HUES48 (cell line): ENCODE data around the gene RYR3.

Experiments
- H3K27ac ChIP-seq: one replicate; pipeline ENCODE4 v1.7.0; 2013; ENCODE audit warnings: low read depth, low read length, inconsistent platforms
- H3K27me3 ChIP-seq: 2 replicates; pipeline ENCODE4 v1.6.1; 2013; ENCODE audit warnings: mild to moderate bottlenecking, low read length; ENCODE audit not compliant: control insufficient read depth, insufficient read depth
- H3K36me3 ChIP-seq: 2 replicates; pipeline ENCODE4 v1.6.1; 2013; ENCODE audit warnings: low read length; ENCODE audit not compliant: control insufficient read depth, insufficient read depth
- H3K4me1 ChIP-seq: 2 replicates; pipeline ENCODE4 v1.6.1; 2013; ENCODE audit warnings: mild to moderate bottlenecking, low read length; ENCODE audit not compliant: control insufficient read depth, insufficient read depth
- H3K4me3 ChIP-seq: 2 replicates; pipeline ENCODE4 v1.5.1; 2013; ENCODE audit warnings: mild to moderate bottlenecking, low read depth, low read length
- H3K9ac ChIP-seq: 2 replicates; pipeline ENCODE4 v1.6.1; 2013; ENCODE audit warnings: mild to moderate bottlenecking, low read depth, low read length, moderate library complexity
- H3K9me3 ChIP-seq: 2 replicates; pipeline ENCODE4 v1.6.1; 2013; ENCODE audit warnings: low read length; ENCODE audit not compliant: control insufficient read depth, insufficient read depth

Gene RYR3

GRCh38 chr15:33662014-33662413 is 351.2 kb downstream of the RYR3 start:
- no peaks in the 10 kb centered on the region for H3K36me3 ChIP-seq
- H3K9ac ChIP-seq = no peak overlapping the region
- H3K27me3 ChIP-seq = no peaks in the 10 kb centered on the region
- no peak overlapping the region for H3K27ac ChIP-seq
- no peaks in the 10 kb centered on the region for H3K4me1 ChIP-seq
- H3K4me3 ChIP-seq = no peak overlapping the region
- no peaks in the 10 kb centered on the region for H3K9me3 ChIP-seq

GRCh38 chr15:33664947-33665346 is 354.2 kb downstream of the RYR3 start:
- H3K9ac ChIP-seq = no peak overlapping the region
- H3K4me1 ChIP-seq = no peaks in the 10 kb centered on the region
- no peaks in the 10 kb centered on the region for H3K27me3 ChIP-seq
- no peaks in the 10 kb centered on the region for H3K9me3 ChIP-seq
- H3K4me3 ChIP-seq = no peak overlapping the region
- H3K36me3 ChIP-seq = no peaks in the 10 kb centered on the region
- no peak overlapping the region for H3K27ac ChIP-seq

- H3K9ac ChIP-seq = no peak overlapping the region
- H3K4me1 ChIP-seq = no peaks in the 10 kb centered on the region
- H3K27ac ChIP-seq = no peak overlapping the region
- no peaks in the 10 kb centered on the region for H3K27me3 ChIP-seq
- no peak overlapping the region for H3K4me3 ChIP-seq
- no peaks in the 10 kb centered on the region for H3K9me3 ChIP-seq
- H3K36me3 ChIP-seq = no peaks in the 10 kb centered on the region
Measured at GRCh38 chr15:33670567-33670966, 359.8 kb downstream of the RYR3 start.

GRCh38 chr15:33671456-33671855 is 360.7 kb downstream of the RYR3 start:
- no peak overlapping the region for H3K4me3 ChIP-seq
- H3K36me3 ChIP-seq = no peaks in the 10 kb centered on the region
- no peak overlapping the region for H3K9ac ChIP-seq
- H3K27ac ChIP-seq = no peak overlapping the region
- no peaks in the 10 kb centered on the region for H3K27me3 ChIP-seq
- no peaks in the 10 kb centered on the region for H3K9me3 ChIP-seq
- no peaks in the 10 kb centered on the region for H3K4me1 ChIP-seq

- Histone ChIP-seq H3K36me3 (no peaks in the 10 kb centered on the region), H3K27me3 (no peaks in the 10 kb centered on the region), H3K9ac (no peak overlapping the region), H3K4me3 (no peak overlapping the region), H3K4me1 (no peaks in the 10 kb centered on the region), H3K9me3 (no peaks in the 10 kb centered on the region), H3K27ac (no peak overlapping the region)
Measured at GRCh38 chr15:33675246-33675645, 364.5 kb downstream of the RYR3 start.

GRCh38 chr15:33677238-33677830 is 366.6 kb downstream of the RYR3 start:
- Histone ChIP-seq H3K36me3 (no peaks in the 10 kb centered on the region), H3K9ac (no peak overlapping the region), H3K9me3 (no peaks in the 10 kb centered on the region), H3K4me1 (no peaks in the 10 kb centered on the region), H3K4me3 (no peak overlapping the region), H3K27me3 (no peaks in the 10 kb centered on the region), H3K27ac (no peak overlapping the region)

GRCh38 chr15:33678176-33678575 is 367.4 kb downstream of the RYR3 start:
- H3K4me1 ChIP-seq = no peaks in the 10 kb centered on the region
- no peaks in the 10 kb centered on the region for H3K27me3 ChIP-seq
- no peak overlapping the region for H3K27ac ChIP-seq
- H3K36me3 ChIP-seq = no peaks in the 10 kb centered on the region
- no peaks in the 10 kb centered on the region for H3K9me3 ChIP-seq
- no peak overlapping the region for H3K9ac ChIP-seq
- H3K4me3 ChIP-seq = no peak overlapping the region

GRCh38 chr15:33678602-33679001 is 367.8 kb downstream of the RYR3 start:
- Histone ChIP-seq H3K36me3 (no peaks in the 10 kb centered on the region), H3K4me1 (no peaks in the 10 kb centered on the region), H3K27me3 (no peaks in the 10 kb centered on the region), H3K9ac (no peak overlapping the region), H3K27ac (no peak overlapping the region), H3K4me3 (no peak overlapping the region), H3K9me3 (no peaks in the 10 kb centered on the region)

GRCh38 chr15:33679061-33679460 is 368.3 kb downstream of the RYR3 start:
- H3K9me3 ChIP-seq = no peaks in the 10 kb centered on the region
- no peak overlapping the region for H3K9ac ChIP-seq
- H3K27ac ChIP-seq = no peak overlapping the region
- H3K4me1 ChIP-seq = no peaks in the 10 kb centered on the region
- H3K36me3 ChIP-seq = no peaks in the 10 kb centered on the region
- no peaks in the 10 kb centered on the region for H3K27me3 ChIP-seq
- H3K4me3 ChIP-seq = no peak overlapping the region

- H3K9ac ChIP-seq = no peak overlapping the region
- H3K4me3 ChIP-seq = no peak overlapping the region
- H3K4me1 ChIP-seq = no peaks in the 10 kb centered on the region
- H3K36me3 ChIP-seq = no peaks in the 10 kb centered on the region
- H3K27ac ChIP-seq = no peak overlapping the region
- no peaks in the 10 kb centered on the region for H3K27me3 ChIP-seq
- H3K9me3 ChIP-seq = no peaks in the 10 kb centered on the region
Measured at GRCh38 chr15:33680336-33680735, 369.6 kb downstream of the RYR3 start.

GRCh38 chr15:33693166-33693800 is 382.5 kb downstream of the RYR3 start:
- no peaks in the 10 kb centered on the region for H3K27me3 ChIP-seq
- no peaks in the 10 kb centered on the region for H3K36me3 ChIP-seq
- no peak overlapping the region for H3K4me3 ChIP-seq
- H3K4me1 ChIP-seq = no peaks in the 10 kb centered on the region
- H3K9ac ChIP-seq = no peak overlapping the region
- no peak overlapping the region for H3K27ac ChIP-seq
- no peaks in the 10 kb centered on the region for H3K9me3 ChIP-seq
